GM23338 (cell line): ENCODE data around the gene DPF3. TPM values are rescaled to one million over a fixed set of nuclear protein-coding genes. Genes with fewer than 3 reads are reported as not detected.
"Not testable (repeated sequence)": the region's sequence is repeated elsewhere in the genome, so short reads cannot be mapped to it uniquely, and the experiment has no call there.

ENCODE experiments used
- ATAC-seq: fragments of 200-7000 bp; cut with Tn5 transposase; 3 replicates; pipeline ENCODE4 v1.9.1; 2020
- DNase-seq: peaks from one replicate; pipeline ENCODE4 v3.0.0-alpha.2; 2015; ENCODE audit warnings: low spot score
- H2AFZ ChIP-seq: fragments of 200-600 bp; sonication (generic); 2 replicates; pipeline ENCODE4 v1.8.0; 2016; ENCODE audit warnings: antibody characterized with exemption, mild to moderate bottlenecking, moderate library complexity
- H3F3A ChIP-seq: fragments of 200-600 bp; sonication (generic); replicated peaks from 2 replicates; pipeline ENCODE4 v1.8.0; 2017; ENCODE audit warnings: antibody characterized with exemption, mixed run types, low read depth
- H3K27ac ChIP-seq: fragments of 200-600 bp; sonication (generic); 2 replicates; pipeline ENCODE4 v1.6.1; 2016; ENCODE audit warnings: low read depth
- H3K27me3 ChIP-seq: fragments of 200-600 bp; sonication (generic); 2 replicates; pipeline ENCODE4 v1.8.0; 2016; ENCODE audit warnings: mild to moderate bottlenecking, mixed run types, moderate library complexity; ENCODE audit not compliant: insufficient read depth
- H3K36me3 ChIP-seq: fragments of 200-600 bp; sonication (generic); 2 replicates; pipeline ENCODE4 v1.8.0; 2016; ENCODE audit warnings: mild to moderate bottlenecking; ENCODE audit not compliant: insufficient read depth
- H3K4me1 ChIP-seq: fragments of 200-600 bp; sonication (generic); 2 replicates; pipeline ENCODE4 v1.8.0; 2016; ENCODE audit warnings: mild to moderate bottlenecking, moderate library complexity; ENCODE audit not compliant: insufficient read depth
- H3K4me2 ChIP-seq: fragments of 200-600 bp; sonication (generic); 2 replicates; pipeline ENCODE4 v1.7.1; 2017; ENCODE audit warnings: mixed run types
- H3K4me3 ChIP-seq: fragments of 200-600 bp; sonication (generic); 2 replicates; pipeline ENCODE4 v1.6.1; 2016; ENCODE audit warnings: mixed run types
- H3K79me2 ChIP-seq: fragments of 200-600 bp; sonication (generic); replicated peaks from 2 replicates; pipeline ENCODE4 v1.8.0; 2017; ENCODE audit warnings: mild to moderate bottlenecking; ENCODE audit not compliant: insufficient read depth
- H3K9me2 ChIP-seq: fragments of 200-600 bp; sonication (generic); 2 replicates; pipeline ENCODE4 v1.8.0; 2017; ENCODE audit not compliant: insufficient read depth
- H4K20me1 ChIP-seq: fragments of 200-600 bp; sonication (generic); replicated peaks from 2 replicates; pipeline ENCODE4 v1.8.0; 2017; ENCODE audit warnings: mild to moderate bottlenecking; ENCODE audit not compliant: insufficient read depth
- H3K27ac Mint-ChIP-seq: 2 replicates; pipeline ENCODE4 v1.8.0; 2020; ENCODE audit warnings: inconsistent platforms, mild to moderate bottlenecking, moderate library complexity, mixed read lengths
- H3K27me3 Mint-ChIP-seq: 3 replicates; pipeline ENCODE4 v1.8.0; 2022; ENCODE audit warnings: low read depth, mild to moderate bottlenecking, moderate library complexity, mixed read lengths, inconsistent platforms; ENCODE audit not compliant: insufficient read depth, poor library complexity
- H3K36me3 Mint-ChIP-seq: 3 replicates; pipeline ENCODE4 v1.8.0; 2021; ENCODE audit warnings: low read depth, mild to moderate bottlenecking, inconsistent platforms, moderate library complexity, mixed read lengths
- H3K4me1 Mint-ChIP-seq: 3 replicates; pipeline ENCODE4 v1.8.0; 2020; ENCODE audit warnings: mild to moderate bottlenecking, inconsistent platforms, mixed read lengths
- H3K4me3 Mint-ChIP-seq: 3 replicates; pipeline ENCODE4 v1.8.0; 2021; ENCODE audit warnings: moderate library complexity, mild to moderate bottlenecking, inconsistent platforms, mixed read lengths
- H3K9me3 Mint-ChIP-seq: 3 replicates; pipeline ENCODE4 v1.8.0; 2020; ENCODE audit warnings: moderate library complexity, mild to moderate bottlenecking, inconsistent platforms, mixed read lengths
- CREB1 ChIP-seq: fragments of 250-450 bp; sonication (Bioruptor Pico); IDR thresholded peaks from 2 replicates; pipeline ENCODE4 v1.5.0; 2020; ENCODE audit warnings: low read depth, mild to moderate bottlenecking, moderate library complexity
- EZH2phosphoT487 ChIP-seq: fragments of 200-600 bp; sonication (generic); IDR thresholded peaks from one replicate; pipeline ENCODE4 v1.8.1; 2018; ENCODE audit warnings: antibody characterized with exemption; ENCODE audit not compliant: unreplicated experiment
- POLR2AphosphoS5 ChIP-seq: IDR thresholded peaks from 2 replicates; pipeline ENCODE4 v1.6.1; 2016; ENCODE audit warnings: antibody characterized with exemption, low read depth
- REST ChIP-seq: IDR thresholded peaks from one replicate; pipeline ENCODE4 v1.6.1; 2018; ENCODE audit warnings: antibody characterized with exemption; ENCODE audit not compliant: unreplicated experiment
- ZNF114 ChIP-seq: fragments of 250-450 bp; sonication (Bioruptor Pico); IDR thresholded peaks from 2 replicates; pipeline ENCODE4 v1.5.0; 2020; ENCODE audit warnings: mild to moderate bottlenecking, moderate library complexity
- ZNF331 ChIP-seq: fragments of 250-450 bp; sonication (Bioruptor Pico); IDR thresholded peaks from 2 replicates; pipeline ENCODE4 v1.5.0; 2020; ENCODE audit warnings: low read depth, mild to moderate bottlenecking, moderate library complexity
- polyA plus RNA-seq: library from polyadenylated mRNA; unstranded; fragments of >200 nt; fragmentation: Nextera tagmentation; extraction: Ambion mirVana; gene quantifications from 2 replicates; pipeline ENCODE4 v1.2.1, GENCODE V29; 2016
- total RNA-seq: library from RNA; depleted of rRNA; stranded (reverse); fragments of >200 nt; shearing (Covaris generic); gene quantifications from 2 replicates; pipeline ENCODE4 v1.2.3, GENCODE V29; 2014

The DPF3 gene
- total and polyA plus RNA-seq, 2 experiments from 2014 or later: 0.18 to 1.0 TPM

- H3K9me3 Mint-ChIP-seq: peaks cover 19% of the 10 kb centered on the region
- H3K4me1 Mint-ChIP-seq: no peaks in the 10 kb centered on the region
- TF ChIP-seq POLR2AphosphoS5: no peak
- no peak for TF ChIP-seq EZH2phosphoT487
- no peak for TF ChIP-seq REST
- TF ChIP-seq CREB1 (CRISPR knock-in tag): no peak
- Histone ChIP-seq H3K27me3 (no peaks in the 10 kb centered on the region), H3K4me3 (no peak overlapping the region), H3K79me2 (no peaks in the 10 kb centered on the region), H3K27ac (no peak overlapping the region), H3F3A (no peaks in the 10 kb centered on the region), H2AFZ (no peak overlapping the region), H3K4me1 (no peaks in the 10 kb centered on the region), H3K9me2 (no peaks in the 10 kb centered on the region), H4K20me1 (no peaks in the 10 kb centered on the region), H3K36me3 (no peaks in the 10 kb centered on the region; the same call in 1 of the 2 replicates), H3K4me2 (no peak overlapping the region)
- H3K27me3 Mint-ChIP-seq: no peaks in the 10 kb centered on the region
- H3K4me3 Mint-ChIP-seq: no peak overlapping the region
- H3K36me3 Mint-ChIP-seq: peaks cover 13% of the 10 kb centered on the region
- no peak overlapping the region for H3K27ac Mint-ChIP-seq
- ATAC-seq (no peak), DNase-seq (no peak)
Measured at GRCh38 chr14:72751276-72752033, 142.4 kb downstream of the DPF3 start.

- not testable (repeated sequence) for H4K20me1 ChIP-seq, H3K27ac ChIP-seq, H3K4me3 ChIP-seq, H3F3A ChIP-seq, H3K4me1 Mint-ChIP-seq, H2AFZ ChIP-seq, H3K36me3 ChIP-seq, H3K27ac Mint-ChIP-seq, H3K9me2 ChIP-seq, H3K4me1 ChIP-seq, H3K27me3 ChIP-seq, H3K27me3 Mint-ChIP-seq, H3K4me3 Mint-ChIP-seq, DNase-seq, ATAC-seq, H3K4me2 ChIP-seq, H3K79me2 ChIP-seq
- H3K9me3 Mint-ChIP-seq: peaks cover 19% of the 10 kb centered on the region
- peaks cover 13% of the 10 kb centered on the region for H3K36me3 Mint-ChIP-seq
Measured at GRCh38 chr14:72748921-72749320, 145.0 kb downstream of the DPF3 start.

GRCh38 chr14:72747652-72748051 is 146.2 kb downstream of the DPF3 start:
- DNase-seq (no peak), ATAC-seq (no peak)
- H3K4me3 ChIP-seq: no peak overlapping the region
- no peak overlapping the region for H2AFZ ChIP-seq
- H3K4me1 ChIP-seq: no peaks in the 10 kb centered on the region
- H3K79me2 ChIP-seq: no peaks in the 10 kb centered on the region
- peaks cover 19% of the 10 kb centered on the region for H3K9me3 Mint-ChIP-seq
- TF ChIP-seq CREB1 (CRISPR knock-in tag): no peak
- TF ChIP-seq ZNF114 (CRISPR knock-in tag): no peak
- no peak for TF ChIP-seq ZNF331
- H3K36me3 ChIP-seq: no peaks in the 10 kb centered on the region; the same call in 1 of the 2 replicates
- H4K20me1 ChIP-seq: no peaks in the 10 kb centered on the region
- H3K4me1 Mint-ChIP-seq: no peaks in the 10 kb centered on the region; the same call in 2 of the 3 replicates
- H3K27me3 ChIP-seq: no peaks in the 10 kb centered on the region
- H3K36me3 Mint-ChIP-seq: peaks cover 13% of the 10 kb centered on the region
- H3K9me2 ChIP-seq: no peaks in the 10 kb centered on the region
- H3K27me3 Mint-ChIP-seq: no peaks in the 10 kb centered on the region
- no peak overlapping the region for H3K4me3 Mint-ChIP-seq
- H3F3A ChIP-seq: no peaks in the 10 kb centered on the region
- no peak overlapping the region for H3K27ac ChIP-seq
- H3K27ac Mint-ChIP-seq: no peak overlapping the region
- no peak overlapping the region for H3K4me2 ChIP-seq
